Middle frontal gyrus (tissue), 1 donor: ENCODE measurements around the gene TPCN1.

Source experiments
- DNase-seq: peaks from one replicate; pipeline ENCODE4 v3.0.0-alpha.2; 2015; ENCODE audit warnings: low spot score; ENCODE audit errors: extremely low spot score

TPCN1 gene

DNA sequence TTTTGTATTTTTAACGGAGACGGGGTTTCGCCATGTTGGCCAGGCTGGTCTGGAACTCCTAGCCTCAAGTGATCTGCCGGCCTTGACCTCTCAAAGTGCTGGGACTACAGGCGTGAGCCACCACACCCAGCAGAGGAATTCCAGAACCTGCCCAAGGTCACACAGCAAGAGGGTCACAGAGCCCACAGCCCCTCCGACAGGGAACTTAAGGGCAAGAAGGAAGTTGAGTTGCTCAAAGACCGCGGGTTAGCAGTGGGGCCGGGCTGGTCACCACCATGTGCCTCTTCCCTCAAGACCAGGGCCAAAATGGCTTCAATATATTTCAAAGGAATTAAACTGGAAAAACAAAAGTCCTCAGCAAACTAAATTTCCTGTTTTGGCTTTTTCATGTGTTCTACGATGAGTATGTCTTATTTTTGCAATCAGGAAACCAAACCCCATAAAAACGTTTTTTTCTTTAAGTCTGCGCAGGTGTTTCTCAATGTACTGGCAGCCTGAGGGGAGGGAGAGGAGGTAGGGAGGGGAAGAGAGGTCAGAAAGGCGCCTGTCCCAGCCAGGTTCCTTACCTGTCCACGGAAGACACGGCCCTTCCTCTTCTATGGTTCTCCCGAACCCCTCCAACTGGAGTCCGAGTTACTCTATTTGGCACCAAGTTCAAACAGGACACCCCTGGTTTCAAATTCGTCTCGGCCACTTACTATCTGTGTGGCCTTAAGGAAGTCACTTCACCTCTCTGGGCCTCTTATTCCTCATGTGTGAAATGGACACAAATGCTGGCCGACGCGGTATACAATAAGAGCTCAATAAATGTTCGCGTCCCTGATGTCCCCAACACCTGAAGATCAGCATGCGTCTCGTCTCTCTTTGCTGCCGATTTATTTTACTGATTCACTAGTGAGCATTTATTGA is 112.9 kb downstream of the TPCN1 start:
- no peak for DNase-seq

DNA sequence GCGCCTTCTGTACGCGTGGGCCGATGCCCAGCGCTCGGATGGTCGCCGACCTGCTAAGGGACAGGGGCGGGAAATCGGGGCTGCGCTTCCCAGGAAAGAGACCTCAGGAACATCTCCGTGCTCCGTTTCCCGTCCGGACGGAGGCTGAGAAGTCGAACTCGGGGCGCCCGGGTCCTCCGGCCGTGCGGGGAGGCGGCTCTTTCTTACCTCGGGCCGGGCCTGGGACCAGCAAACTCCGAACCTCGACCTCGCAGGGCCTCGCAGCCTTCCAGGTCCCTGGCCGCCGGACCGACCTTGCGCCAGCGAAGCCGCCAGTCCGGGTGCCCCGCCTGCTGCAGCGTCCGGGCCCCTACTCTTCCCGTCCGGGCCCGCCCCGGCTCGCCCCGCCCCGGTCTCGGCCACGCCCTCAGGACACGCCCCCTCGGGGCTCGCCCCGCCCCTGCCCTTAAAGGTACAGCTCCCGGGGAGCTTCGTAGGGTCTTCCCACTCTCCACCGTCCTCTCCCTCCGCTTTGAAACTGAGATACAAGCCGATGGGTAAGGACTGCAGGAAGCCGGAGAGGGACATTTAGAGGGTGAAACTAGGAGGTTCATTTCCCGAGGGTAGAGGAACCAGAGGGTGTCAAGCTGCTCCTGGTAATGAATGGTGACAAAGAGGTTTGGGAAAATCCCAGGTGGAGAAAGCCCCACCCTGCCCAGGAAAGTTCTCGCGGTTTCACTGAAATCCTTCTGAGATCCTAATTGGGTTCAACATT is 113.7 kb downstream of the TPCN1 start, which contains the start of gene SLC8B1:
SLC8B1 (minus strand) TSS at position 324 of the 754 bp plus-strand sequence. CDS start 2,231 bp downstream, outside the sequence.
- DNase-seq: peak; percentile 72

DNA sequence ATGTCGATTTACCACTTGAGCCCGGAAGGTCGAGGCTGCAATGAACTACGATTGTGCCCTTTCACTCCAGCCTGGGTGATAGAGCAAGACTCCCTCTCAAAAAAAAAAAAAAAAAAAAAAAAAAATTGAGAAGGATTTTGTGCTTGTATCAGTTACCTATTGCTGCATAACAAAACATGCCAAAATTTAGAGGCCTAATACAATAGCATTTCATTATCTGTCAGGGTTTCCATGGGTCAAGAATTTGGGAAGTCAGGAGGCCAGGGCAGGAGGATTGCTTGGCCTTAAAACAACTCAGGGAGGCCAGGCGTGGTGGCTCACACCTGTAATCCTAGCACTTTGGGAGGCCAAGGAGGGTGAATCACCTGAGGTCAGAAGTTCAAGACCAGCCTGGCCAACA is 118.3 kb downstream of the TPCN1 start:
- no peak for DNase-seq

DNA sequence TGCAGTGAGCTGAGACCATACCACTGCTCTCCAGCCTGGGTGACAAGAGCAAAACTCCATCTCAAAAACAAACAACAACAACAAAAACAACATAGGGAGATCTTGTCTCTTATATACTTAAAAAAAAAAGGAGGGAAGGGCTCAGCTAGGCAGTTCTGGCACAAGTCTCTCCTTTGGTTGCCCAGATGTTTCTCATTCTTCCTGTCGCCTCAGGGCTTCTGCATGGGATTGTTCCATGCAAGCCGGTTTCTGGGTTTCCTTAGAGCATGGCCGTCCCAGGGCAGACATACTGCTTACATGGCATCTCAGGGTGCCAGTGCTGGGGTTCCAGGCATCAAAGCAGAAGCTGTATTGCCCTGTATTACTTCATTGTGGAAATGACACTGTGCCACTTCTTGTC is 118.8 kb downstream of the TPCN1 start:
- no peak for DNase-seq

DNA sequence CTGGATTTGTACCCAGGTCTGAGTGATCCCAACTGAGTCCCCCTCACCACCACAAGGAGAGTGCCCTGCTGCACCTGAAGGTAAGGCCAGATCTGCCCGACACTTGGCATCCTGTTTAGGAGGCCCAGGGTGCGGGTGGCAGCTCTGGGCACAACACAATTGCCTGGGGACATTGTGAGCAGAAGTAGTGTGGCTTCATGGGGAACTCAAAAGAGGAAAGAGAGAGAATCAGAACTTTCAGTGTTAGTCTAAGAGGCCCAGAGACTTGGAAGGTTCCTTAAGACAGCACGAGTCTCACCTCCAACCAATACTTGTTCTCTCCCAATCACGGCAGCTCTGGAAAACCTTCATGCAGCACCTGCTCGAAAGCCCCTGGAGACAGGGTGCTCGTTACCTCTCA is 120.3 kb downstream of the TPCN1 start:
- no peak for DNase-seq

DNA sequence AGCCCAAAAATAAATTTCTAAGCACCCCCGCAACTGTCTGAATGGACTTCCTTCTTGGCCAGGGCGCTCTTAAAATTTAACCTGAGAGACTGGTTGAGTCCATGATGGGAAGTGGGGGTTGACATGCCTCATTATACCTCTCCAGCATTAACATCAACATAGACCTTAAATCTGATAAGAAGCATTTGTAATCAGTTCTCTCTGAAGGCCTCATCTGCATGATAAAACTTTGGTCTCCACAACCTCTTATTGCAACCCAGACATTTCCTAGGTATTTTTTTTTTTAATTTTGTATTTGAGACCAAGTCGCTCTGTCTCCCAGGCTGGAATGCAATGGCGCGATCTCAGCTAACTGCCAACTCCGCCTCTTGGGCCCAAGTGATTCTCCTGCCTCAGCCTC is 124.1 kb downstream of the TPCN1 start:
- DNase-seq: no peak

DNA sequence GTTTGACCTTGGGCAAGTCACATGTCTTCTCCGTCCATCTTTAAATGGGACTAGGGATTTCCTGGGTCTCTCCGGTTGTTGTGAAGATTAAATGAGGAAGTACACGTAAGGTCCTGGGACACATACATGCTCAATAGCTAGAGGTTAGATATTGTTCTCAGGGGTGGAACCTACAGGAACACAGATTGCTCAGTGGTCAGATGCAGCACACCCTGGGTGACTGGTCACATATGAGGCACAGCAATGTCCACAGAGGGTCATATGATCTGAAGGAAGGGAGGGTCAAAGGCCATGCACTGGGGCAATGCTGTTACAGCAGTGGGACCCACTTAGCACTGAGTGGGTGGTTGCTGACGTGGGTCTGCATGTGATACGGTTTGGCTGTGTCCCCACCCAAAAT is 125.1 kb downstream of the TPCN1 start:
- no peak for DNase-seq

DNA sequence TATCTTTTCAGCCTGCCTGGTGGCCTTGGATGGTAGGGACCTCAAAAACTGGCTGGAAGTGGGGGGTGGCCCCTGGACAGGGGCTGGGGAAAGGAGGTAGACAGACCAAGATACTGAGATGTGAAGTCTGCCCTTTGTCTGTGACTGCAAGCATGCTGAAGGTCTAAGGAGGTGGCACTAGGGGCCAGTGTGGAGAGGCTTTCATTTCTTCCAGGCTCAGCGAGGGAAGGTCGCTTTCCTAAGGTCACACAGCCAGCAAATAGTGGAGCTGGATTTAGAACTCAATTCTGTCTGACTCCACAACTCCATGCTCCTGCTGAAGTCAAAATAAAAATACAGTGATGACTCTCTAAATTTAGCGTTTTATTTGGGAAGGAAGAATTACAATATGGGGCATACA is 125.8 kb downstream of the TPCN1 start:
- no peak for DNase-seq

DNA sequence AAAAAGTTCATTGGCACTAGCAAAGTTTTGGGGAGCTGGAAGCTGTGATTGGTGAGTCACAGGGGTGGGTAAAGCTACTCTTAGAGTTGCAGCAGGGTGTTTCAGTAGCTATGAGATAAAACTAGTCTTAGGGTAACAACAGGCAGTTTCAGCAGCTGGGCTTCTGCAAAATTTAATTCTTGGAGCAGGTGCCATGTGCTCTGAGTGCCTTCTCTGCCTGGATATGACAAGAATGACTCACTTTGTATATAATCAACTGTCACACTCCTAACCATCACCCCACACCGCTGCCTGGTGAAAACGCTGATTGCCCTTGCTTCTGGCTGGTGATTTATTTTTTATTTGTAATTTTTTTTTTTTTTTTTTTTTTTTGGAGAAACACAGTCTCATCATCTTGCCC is 126.6 kb downstream of the TPCN1 start:
- no peak for DNase-seq
